ENCODE results near the gene ATF7.

The ATF7 gene

DNA sequence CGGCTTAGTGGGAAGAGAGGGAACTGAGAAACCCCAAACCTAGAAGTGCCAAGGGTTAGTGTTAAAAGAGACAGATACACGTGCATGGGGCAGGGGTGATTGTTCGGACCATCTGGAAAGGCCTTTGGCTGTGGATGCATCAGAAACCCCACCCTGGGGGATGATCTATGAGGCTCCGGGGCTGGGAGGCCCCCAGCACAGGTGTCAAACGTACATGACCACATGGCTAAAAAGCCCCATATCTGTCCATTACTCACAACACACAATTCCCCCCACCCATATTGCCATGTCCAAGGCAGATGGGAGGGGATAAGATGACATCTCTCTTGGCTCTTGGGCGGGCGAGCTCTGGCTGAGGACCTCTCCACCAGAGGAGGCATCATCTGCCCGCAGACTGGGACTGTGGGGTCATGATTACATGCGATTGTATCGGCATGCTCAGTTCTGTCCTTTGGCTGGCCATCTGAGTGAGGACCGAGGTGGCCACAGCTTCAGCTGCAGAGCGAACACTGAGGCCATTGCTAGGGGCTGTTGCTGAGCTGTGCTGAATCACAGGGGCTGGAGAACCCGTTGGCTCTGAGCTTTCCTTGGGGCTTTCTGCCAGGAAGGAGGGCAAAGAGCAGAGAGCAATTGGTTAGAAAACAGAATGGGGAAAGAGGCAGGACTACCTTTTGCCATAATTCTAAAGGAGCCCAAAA is 109.3 kb downstream of the ATF7 start:
- no peak for DNase-seq

DNA sequence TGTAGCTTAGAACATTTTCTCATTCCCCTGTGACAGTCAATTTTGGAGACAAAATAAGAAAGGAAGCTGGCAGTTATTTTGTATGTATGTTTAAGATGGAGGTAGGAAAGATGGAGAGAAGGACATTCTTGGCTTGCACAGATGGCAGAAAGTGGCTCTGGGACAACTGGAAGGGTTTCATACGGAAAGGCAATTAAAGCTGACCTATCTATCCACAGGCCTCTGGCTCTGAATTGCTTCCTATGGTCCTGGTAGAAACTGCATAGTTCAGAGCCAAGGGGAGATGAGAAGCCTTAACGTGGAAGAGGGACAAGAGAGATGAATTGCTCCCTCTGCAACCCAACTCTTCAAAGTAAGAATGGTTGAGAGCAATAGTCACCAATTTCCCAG is 110.9 kb downstream of the ATF7 start:
- no peak for DNase-seq

DNA sequence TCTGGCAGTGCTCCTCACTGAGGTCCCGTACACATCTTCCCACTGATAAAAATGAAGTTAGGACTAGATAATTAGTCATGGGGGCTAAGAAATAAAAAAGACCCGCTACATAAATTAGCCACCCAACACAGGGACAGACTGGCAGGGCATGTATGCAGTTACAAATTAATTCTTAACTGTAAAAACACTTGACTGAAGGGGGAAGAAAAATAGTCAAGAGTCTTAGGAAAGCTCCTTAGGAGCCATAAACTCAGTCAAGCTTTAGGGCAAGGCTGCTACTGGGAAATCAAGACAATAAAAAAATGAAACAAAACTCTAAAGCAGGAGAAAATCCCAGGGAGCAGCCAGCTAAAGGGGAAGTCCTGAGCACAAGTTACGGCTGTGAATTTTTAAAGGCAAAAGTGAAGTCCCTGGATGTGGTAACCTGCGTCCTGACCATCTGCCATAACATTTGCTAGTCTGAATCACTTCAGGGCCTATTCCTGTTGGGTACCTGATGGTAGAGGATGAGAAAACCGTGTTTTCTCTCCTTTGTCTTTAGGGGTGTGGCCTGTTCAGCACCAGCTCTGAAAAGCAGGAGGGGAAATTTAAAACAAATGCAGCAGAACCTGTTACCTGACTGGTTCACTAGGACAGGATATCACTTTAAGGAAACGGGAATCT is 111.4 kb downstream of the ATF7 start:
- no peak for DNase-seq

DNA sequence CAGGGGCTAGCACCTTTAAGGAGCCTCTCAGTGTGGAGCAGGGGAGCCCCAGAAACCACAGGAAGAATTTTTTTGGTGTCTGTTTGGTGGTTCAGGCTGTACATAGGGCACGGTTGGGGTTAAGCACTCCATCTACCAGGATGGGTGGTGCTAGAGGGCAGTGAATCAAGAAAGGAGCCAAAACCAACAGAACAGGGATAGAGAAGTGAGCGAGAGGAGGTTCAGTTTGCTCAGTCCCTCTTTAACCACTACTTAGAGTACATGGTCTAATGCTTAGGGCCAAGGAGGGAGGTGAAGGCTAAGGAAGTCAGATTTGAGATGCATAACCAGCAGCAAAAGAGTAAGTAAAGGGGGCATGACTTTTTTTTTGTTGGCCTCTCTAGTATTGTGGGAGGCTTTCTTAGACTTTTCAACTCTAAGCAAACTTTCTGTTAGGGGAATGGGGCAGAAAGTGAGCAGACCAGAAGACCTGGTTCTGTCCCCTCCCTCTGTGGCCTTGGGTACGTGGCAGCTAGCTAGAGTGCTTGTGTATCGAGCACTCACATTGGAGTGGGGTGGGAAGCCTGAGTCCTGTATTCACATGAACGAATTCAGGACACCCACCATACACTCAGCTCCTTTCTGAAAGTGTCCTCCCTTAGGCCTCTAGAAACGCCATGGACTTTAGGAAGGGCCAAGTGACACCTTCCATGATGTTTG is 112.3 kb downstream of the ATF7 start:
- no peak for DNase-seq

DNA sequence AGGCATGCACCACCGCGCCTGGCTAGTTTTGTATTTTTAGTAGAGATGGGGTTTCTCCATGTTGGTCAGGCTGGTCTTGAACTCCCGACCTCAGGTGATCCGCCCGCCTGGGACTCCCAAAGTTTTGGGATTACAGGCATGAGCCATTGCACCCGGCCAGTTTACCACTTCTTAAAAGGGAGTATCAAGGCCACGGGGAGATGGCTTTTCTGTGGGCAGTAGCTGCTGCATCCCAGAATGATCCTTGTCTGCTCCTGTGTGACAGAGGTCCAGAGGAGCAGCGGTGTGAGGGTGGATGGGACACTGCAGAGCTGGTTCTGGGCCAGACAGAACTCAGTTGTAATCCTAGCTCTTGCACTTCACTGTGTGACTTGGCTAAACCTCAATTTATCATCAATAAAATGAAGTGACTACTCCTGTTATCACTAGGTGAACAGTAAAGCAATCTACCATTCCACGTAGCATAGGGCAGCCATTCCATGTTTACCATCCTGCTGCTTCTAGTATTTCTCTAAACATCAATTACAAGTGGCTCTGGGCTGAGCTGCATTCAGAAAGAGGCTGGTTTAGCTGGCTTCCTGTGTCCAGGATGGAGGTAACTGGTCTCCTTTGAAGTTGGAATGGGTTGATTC is 115.9 kb downstream of the ATF7 start:
- no peak for DNase-seq

DNA sequence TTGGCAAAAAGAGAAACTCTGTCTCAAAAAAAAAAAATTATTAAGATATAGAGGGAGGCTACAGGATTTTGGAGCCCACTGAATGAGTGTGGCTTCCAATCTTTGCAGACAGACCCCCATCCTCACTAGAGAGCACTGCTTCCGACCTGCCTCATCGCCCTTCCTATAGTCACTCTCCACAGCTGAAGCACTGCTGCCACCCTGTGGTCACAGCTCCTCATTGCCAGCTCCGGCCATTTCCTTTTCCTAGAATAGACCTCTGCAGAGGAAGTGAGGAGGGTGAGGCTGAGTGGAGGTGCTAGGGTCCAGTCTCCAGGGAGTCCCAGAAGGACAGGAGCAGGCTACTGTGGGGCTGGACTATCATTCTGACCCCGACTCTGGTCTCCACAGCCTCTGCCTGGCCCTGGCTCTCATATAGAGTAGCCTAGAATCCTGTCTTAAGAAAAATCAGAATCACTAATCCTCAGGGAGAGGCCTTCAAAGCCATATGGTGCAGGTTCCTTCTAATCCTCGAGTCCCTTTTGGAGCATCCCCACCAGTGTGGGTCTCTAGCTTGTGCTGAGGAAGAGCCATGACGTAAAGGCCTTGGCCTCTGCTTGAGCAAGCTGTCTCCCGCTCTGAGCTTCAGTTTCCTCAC is 117.5 kb downstream of the ATF7 start:
- peak; percentile 72 for DNase-seq

DNA sequence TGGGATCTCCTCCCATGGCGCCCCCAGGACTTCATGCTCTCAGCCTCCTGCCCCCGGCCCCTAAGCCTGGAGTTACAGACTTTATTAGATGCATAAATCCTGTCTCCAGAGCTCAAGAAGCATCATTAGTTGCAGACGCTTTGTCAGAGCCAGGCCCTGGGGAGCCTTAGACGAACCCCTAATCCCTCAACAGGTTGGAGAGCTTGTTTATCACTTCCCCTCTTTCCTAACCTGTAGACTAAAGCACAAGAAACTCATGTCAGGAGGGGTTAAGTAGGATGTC is 118.6 kb downstream of the ATF7 start:
- no peak for DNase-seq

DNA sequence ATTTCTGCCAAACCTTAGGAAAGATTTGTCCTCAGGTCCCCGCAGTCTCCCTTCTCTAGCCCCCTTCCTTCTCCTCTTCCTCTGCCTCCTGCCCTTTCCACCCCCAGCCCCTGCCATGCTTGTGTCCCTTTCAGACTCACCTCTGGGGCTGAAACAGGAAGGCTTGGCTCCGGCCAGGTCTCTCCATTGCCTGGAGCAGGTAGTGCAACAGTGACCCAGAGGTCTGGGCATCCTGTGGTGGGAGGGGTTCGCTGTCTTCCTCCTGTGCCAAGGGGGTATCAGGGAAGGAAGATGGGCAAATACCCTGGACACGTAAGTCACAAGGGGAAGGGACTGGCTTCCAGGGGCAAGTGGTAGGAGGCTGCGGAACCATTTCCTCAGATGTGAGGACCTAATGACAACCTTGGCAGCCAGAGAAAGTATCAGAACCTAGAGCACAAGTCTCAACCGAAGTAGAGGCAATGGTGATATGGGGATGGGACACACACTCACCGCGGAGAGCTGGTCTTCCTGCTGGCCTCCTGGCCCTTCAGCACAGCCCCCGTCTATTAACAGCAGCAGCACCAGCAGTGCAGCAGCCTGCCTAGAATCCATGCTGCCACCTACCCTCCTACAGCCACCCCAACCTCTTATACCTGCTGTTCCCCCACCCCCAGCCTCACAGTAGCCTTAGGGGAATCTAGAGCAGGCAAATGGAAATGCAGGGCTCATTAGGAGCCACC is 119.1 kb downstream of the ATF7 start, which contains the start of gene NPFF:
Gene NPFF, minus strand, starts transcription at position 604 of the 722 bp plus-strand sequence. Its CDS starts 10 bp downstream, at position 594.
- DNase-seq = no peak

DNA sequence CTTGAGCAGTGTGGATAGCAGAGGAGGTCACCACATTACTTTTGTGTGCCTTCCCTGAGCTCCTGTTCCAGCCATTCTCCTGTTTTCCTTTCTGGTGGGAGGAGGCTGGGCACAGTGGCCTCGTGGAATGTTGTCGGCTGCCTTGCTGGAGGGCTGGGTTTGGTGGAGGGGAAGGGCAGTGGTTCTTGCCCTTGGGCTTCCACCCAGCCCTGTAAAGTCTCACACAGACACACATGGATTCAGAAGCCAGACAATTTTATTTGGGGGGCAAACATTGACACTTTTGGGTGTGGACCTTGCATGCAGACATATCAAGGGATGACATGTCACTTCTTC is 119.8 kb downstream of the ATF7 start:
- DNase-seq = no peak

DNA sequence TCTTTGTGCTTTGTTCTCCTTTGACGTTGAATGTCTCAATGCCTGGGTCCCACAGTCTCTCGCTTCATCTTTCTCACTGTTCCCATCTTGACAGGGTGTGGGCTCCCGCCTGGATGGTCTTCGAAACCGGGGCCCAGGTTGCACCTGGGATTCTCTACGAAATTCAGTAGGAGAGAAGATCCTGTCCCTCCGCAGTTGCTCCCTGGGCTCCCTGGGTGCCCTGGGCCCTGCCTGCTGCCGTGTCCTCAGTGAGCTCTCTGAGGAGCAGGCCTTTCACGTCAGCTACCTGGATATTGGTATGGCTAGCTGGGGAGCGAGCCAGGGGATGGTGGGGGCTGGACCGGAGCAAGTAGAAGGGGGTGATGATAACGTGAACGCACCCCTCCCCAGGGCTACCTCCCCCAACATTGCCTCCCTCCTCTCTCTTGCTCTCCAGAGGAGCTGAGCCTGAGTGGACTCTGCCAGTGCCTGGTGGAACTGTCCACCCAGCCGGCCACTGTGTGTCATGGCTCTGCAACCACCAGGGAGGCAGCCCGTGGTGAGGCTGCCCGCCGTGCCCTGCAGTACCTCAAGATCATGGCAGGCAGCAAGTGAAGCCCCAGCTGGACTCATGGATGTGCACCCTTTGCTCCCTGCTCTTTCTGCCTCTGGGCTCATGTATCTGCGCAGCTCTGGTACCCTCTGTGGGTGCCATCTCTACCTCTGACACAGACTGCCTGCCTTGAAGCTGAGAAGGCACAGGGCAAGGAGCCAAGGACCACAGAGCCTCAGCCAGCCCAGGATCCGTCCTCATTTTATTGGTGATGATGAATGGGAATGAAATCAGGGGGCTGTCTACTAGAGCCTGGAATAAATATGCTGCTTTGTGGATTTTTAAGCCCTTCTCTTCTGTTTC is 120.4 kb downstream of the ATF7 start:
- no peak for DNase-seq

DNA sequence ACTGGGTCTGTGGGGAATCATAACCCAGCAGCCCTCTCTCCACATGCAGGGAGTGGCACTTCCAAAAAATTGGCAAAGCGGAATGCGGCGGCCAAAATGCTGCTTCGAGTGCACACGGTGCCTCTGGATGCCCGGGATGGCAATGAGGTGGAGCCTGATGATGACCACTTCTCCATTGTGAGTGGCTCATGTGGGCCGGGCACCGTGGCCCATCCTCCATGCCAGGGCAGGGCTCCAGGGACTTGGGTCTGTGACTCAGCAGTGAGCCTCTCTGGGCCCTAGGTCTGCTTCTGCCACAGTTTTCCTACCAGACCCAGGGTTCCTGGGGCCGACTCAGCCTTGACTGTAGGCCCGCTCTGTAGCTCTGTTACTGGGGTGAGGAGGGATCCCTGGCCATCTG is 121.1 kb downstream of the ATF7 start:
- no peak for DNase-seq

DNA sequence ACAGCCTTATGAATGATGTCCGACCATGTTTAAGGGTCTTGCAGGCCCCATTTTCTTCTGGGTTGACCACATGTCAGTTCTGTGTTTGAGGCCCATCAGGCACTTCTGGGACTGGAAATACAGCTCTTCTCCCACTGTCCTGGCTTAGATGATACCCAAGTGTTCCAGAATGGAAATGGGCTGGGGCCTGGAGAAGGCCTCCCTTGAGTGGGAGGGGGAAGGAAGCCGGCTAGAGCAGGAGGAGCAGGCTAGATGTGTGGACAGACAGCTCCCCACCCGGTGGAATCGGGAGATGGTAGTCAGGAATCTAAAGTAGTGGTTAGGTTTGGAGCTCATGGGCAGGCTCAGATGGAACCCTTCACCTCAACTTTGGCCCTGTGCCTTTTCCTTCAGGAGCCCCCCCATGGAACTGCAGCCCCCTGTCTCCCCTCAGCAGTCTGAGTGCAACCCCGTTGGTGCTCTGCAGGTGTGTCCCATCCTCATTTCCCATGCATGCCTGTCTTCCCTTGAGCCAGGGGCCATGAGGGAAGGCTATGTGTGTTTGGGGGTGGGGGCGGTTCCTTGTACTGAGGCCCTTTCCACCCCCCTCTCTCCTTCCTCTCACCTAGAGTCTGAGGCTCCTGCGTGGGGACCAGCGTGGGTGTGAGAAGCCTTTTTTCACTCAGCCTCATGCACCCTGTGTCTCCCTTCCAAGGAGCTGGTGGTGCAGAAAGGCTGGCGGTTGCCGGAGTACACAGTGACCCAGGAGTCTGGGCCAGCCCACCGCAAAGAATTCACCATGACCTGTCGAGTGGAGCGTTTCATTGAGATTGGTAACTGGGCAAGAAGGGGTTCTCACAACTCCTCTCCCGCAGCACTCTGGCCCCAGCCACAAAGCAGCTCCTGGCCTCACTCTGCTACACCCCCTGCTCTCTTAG is 121.9 kb downstream of the ATF7 start:
- no peak for DNase-seq

DNA sequence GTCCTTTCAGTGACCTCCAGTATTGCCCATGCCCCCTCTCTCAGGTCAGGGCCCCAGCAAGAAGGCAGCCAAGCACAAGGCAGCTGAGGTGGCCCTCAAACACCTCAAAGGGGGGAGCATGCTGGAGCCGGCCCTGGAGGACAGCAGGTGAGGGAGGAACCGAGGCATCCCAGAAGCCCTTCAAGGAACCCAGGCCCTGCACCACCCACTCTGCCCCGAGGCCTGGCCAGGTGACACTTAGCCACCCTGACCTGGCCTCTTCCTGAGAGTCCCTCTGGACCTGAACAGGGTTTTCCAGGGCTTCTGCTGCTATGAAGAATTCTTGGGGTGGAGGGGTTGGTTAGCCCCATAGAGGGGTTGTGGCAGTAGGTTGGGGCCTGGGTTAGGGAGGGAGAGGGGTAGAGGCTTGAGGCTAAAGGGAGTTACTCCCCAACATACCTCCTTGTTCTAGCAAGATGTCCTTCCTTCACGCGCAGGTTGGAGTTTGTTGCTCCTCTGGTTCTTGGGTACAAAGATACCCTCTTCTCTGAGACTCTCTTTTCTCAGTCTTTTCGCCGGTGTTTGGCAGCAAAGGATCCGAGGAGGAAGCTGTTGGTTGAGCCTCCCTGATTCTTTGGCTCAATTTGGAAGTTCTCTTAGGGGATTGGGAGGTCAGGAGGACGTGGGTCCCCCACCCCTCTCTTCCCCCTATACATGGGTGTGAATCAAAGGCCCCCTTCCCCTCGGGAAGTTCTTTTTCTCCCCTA is 123.0 kb downstream of the ATF7 start:
- no peak for DNase-seq

DNA sequence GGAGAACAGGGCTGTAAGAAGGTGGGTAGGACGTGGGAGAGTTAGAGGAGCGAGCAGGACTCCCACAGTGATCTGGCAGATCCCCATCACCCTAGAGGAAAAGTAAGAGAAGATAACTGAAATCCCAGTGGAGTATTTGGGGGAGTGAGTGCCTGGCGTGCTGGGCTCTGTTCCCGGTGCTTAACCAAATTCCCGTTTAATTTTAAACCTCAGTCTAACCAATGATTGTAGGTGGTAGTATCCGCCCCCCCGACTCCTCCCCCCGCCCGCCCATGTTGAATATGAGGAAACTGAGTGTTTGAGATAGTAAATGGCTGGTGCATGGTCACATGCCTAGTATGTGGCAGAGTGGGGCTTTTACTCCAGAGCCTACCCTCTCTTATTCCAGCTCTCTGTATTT is 123.9 kb downstream of the ATF7 start:
- DNase-seq = no peak

DNA sequence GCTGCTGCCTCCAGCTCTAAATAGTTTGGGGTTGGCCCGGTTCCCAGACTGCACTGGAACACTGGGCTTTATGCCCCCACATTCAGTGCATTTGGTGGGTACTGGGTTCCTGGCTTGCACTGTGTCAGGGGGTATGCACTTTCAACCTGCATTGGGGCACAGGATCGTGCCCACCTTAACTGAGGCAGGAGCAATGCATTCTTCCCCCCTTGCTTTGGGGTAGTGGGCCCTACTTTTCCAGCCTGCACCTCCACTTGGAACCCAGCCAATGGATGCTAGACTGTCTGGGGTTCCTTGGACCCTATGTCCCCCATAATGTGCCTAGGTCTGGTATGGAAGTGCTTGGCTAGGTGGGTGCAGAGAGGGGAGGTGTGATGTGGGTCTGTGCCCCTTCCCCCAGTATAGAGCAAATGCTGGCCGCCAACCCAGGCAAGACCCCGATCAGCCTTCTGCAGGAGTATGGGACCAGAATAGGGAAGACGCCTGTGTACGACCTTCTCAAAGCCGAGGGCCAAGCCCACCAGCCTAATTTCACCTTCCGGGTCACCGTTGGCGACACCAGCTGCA is 124.5 kb downstream of the ATF7 start:
- no peak for DNase-seq

DNA sequence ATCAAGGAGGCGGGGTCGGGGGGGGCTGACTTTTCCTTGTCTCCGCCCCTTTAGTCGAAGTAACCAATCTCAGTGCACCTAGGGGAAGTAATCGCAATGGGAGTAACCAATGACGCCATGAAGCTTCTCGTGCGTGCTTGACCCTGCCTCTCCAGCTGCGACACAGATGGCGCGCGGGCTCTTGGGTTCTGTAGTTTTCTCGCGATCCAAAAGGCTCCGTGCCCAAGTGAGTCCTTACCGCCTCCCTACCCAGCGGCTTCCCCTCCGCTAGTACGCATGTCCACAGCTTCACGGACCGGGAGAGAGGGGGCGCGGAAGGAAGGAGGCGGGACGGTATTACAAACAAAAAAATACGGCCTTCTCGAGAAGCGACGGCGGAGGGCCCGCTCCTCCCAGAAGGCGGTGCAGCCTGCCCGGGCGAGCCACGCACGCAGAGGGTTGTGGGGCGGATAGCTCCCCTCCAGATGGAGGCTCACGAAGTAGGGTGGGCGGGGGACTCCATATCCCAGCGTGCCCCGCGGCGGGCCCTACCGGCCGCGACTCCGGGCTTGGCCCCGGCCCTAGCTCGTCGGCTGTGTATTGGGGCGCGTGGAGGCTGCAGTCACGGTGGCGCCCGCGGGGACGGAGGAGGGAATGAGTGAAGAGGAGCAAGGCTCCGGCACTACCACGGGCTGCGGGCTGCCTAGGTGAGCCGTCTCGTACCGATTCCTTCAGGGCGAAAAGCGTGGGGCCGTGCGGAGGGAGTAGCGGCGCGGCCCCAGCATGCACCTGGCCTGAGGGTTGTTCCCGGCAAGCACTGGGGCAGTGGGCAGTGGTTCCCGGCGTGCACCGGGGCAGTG is 125.2 kb downstream of the ATF7 start, which contains the start of gene TARBP2:
Gene TARBP2, plus strand, starts transcription at position 508 of the 839 bp plus-strand sequence. Its CDS starts 126 bp downstream, at position 634.
- peak; percentile 99 for DNase-seq

DNA sequence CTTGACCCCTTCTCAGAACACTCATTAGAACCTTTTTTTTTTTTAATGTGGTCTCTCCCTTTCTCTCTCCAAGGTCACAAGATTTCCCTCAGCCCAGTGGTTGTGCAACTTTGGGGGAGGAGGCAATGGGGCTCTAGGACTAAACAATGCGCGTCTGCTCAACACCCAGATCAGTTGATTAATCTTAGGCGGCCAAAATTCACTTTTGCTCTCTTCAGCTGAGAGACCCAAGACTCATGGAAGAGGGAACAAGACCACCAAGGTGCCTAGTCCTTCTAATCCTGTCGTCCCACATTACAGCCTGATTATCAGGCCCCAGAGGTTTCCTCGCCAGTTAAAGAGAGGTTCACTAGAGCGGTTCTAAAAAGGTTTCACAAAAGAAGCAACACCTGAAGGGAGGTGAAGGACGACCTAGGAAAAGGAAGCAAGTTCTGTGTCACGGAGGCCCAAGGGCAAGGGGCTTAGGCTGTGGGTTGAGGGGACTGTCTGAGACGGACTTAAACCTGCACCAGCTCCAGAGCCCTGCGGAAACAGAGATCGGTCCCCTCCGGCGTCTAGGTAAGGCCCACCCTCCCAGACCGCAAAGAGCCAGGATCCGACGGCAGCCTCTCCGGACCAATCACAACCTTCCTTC is 125.9 kb downstream of the ATF7 start:
- DNase-seq = no peak
